SW 1271 (cell line): ENCODE measurements around the gene HAPLN2.
"Not testable (repeated sequence)": the region's sequence is repeated elsewhere in the genome, so short reads cannot be mapped to it uniquely, and the experiment has no call there.

Experiments used
- DNase-seq, 2 experiments: peaks; one replicate each; lab custom pipeline; 2025; lab: John Stamatoyannopoulos, UW

HAPLN2 gene

GRCh38 chr1:156618853-156619581 is at the start of gene HAPLN2:
Gene HAPLN2, plus strand, starts transcription at chr1:156619415. Its CDS starts 4,076 bp downstream, at chr1:156623491.
- DNase-seq: no peak

GRCh38 chr1:156571261-156571852 is 47.9 kb upstream of the HAPLN2 start:
- peak in 1 of 2 experiments; percentile 5 for DNase-seq

- DNase-seq: peak; percentile 33 to 70
These were observed 47.1 kb upstream of the HAPLN2 start, which contains the start of gene IQGAP3 for GRCh38 chr1:156571919-156572662. Gene IQGAP3, minus strand, starts transcription at chr1:156572565. Its CDS starts 36 bp downstream, at chr1:156572529.

- no peak for DNase-seq
These were observed 46.6 kb upstream of the HAPLN2 start for GRCh38 chr1:156572663-156573018.

GRCh38 chr1:156574039-156574633 is 45.1 kb upstream of the HAPLN2 start:
- DNase-seq: no peak

GRCh38 chr1:156577550-156577949 is 41.7 kb upstream of the HAPLN2 start:
- no peak for DNase-seq

GRCh38 chr1:156578055-156578454 is 41.2 kb upstream of the HAPLN2 start:
- DNase-seq: no peak

GRCh38 chr1:156579472-156579871 is 39.7 kb upstream of the HAPLN2 start, which contains the start of gene TTC24:
Gene TTC24, plus strand, starts transcription at chr1:156579723. Its CDS starts 1,642 bp downstream, at chr1:156581365.
- DNase-seq: no peak

- DNase-seq: no peak
These were observed 37.4 kb upstream of the HAPLN2 start for GRCh38 chr1:156581661-156582387.

GRCh38 chr1:156582388-156583017 is 36.7 kb upstream of the HAPLN2 start:
- DNase-seq: no peak

- DNase-seq: peak; percentile 52 to 63
These were observed 35.2 kb upstream of the HAPLN2 start for GRCh38 chr1:156583821-156584622.

- no peak for DNase-seq
These were observed 34.4 kb upstream of the HAPLN2 start for GRCh38 chr1:156584813-156585212.

GRCh38 chr1:156586323-156586722 is 32.9 kb upstream of the HAPLN2 start:
- no peak for DNase-seq

- no peak for DNase-seq
These were observed 32.2 kb upstream of the HAPLN2 start for GRCh38 chr1:156586892-156587477.

GRCh38 chr1:156587927-156588326 is 31.3 kb upstream of the HAPLN2 start:
- not testable (repeated sequence) for DNase-seq

- no peak for DNase-seq
These were observed 29.7 kb upstream of the HAPLN2 start for GRCh38 chr1:156589546-156589945.

- no peak for DNase-seq
These were observed 28.7 kb upstream of the HAPLN2 start for GRCh38 chr1:156590326-156591180.

GRCh38 chr1:156591181-156591431 is 28.1 kb upstream of the HAPLN2 start:
- no peak for DNase-seq

GRCh38 chr1:156591432-156592157 is 27.6 kb upstream of the HAPLN2 start, which contains the start of gene NAXE:
Gene NAXE, plus strand, starts transcription at chr1:156591776. Its CDS starts 29 bp downstream, at chr1:156591805.
- peak in 1 of 2 experiments; percentile 37 for DNase-seq
